Putamen (tissue), 1 donor: Measurements from ENCODE around the gene AUTS2.
A peak's percentile ranks its signal among the peaks of the same experiment; 100 is the strongest.

Experiments
- DNase-seq: peaks from one replicate; pipeline ENCODE4 v3.0.0-alpha.2; 2016; ENCODE audit warnings: low spot score

AUTS2 gene

GRCh38 chr7:70545214-70545613 is 946.9 kb downstream of the AUTS2 start:
- DNase-seq = no peak

GRCh38 chr7:70552141-70552540 is 953.9 kb downstream of the AUTS2 start:
- DNase-seq = no peak

- no peak for DNase-seq
Observed at GRCh38 chr7:70553364-70553763, 955.1 kb downstream of the AUTS2 start.

GRCh38 chr7:70554646-70555045 is 956.4 kb downstream of the AUTS2 start:
- no peak for DNase-seq

- DNase-seq = no peak
Observed at GRCh38 chr7:70556761-70557160, 958.5 kb downstream of the AUTS2 start.

GRCh38 chr7:70557338-70557737 is 959.1 kb downstream of the AUTS2 start:
- no peak for DNase-seq

- DNase-seq = no peak
Observed at GRCh38 chr7:70559815-70560214, 961.5 kb downstream of the AUTS2 start.

- DNase-seq = no peak
Observed at GRCh38 chr7:70563960-70564359, 965.7 kb downstream of the AUTS2 start.

- DNase-seq = no peak
Observed at GRCh38 chr7:70565721-70566370, 967.6 kb downstream of the AUTS2 start.

GRCh38 chr7:70566671-70567070 is 968.4 kb downstream of the AUTS2 start:
- DNase-seq = no peak

- DNase-seq = no peak
Observed at GRCh38 chr7:70568674-70569334, 970.5 kb downstream of the AUTS2 start.

GRCh38 chr7:70569335-70569819 is 971.1 kb downstream of the AUTS2 start:
- no peak for DNase-seq

- no peak for DNase-seq
Observed at GRCh38 chr7:70570029-70570428, 971.8 kb downstream of the AUTS2 start.

- no peak for DNase-seq
Observed at GRCh38 chr7:70570961-70571360, 972.7 kb downstream of the AUTS2 start.

- DNase-seq = no peak
Observed at GRCh38 chr7:70571403-70571934, 973.2 kb downstream of the AUTS2 start.

GRCh38 chr7:70571961-70572360 is 973.7 kb downstream of the AUTS2 start:
- DNase-seq = no peak

- no peak for DNase-seq
Observed at GRCh38 chr7:70572571-70572970, 974.3 kb downstream of the AUTS2 start.

GRCh38 chr7:70573071-70573661 is 974.9 kb downstream of the AUTS2 start:
- DNase-seq = peak; percentile 57

GRCh38 chr7:70573696-70574095 is 975.4 kb downstream of the AUTS2 start:
- no peak for DNase-seq

GRCh38 chr7:70574314-70574834 is 976.1 kb downstream of the AUTS2 start:
- no peak for DNase-seq

GRCh38 chr7:70574970-70575799 is 976.9 kb downstream of the AUTS2 start:
- DNase-seq = no peak

- DNase-seq = no peak
Observed at GRCh38 chr7:70577078-70577477, 978.8 kb downstream of the AUTS2 start.
